Caco-2 (cell line): ENCODE measurements around the gene GEMIN7. TPM values are rescaled to one million over a fixed set of nuclear protein-coding genes. Genes with fewer than 3 reads are reported as not detected.

ENCODE experiments used
- BruUV-seq: library from RNA; stranded (reverse); fragments of 400-500 nt; replicated peaks from 2 replicates; lab custom pipeline; 2021; lab: Mats Ljungman, UMichigan
- CTCF ChIA-PET: fragments of 300-600 bp; sonication (Branson Sonifier 250); formaldehyde crosslinking; loops from one replicate; lab custom pipeline; 2022; ENCODE audit warnings: antibody characterized with exemption; lab: Charles Lee
- POLR2A ChIA-PET: fragments of 300-600 bp; sonication (Branson Sonifier 250); formaldehyde crosslinking; loops from one replicate; lab custom pipeline; 2022; ENCODE audit warnings: antibody characterized with exemption; lab: Charles Lee
- DNase-seq, 2 experiments: peaks; one replicate each; pipeline versions ENCODE4 v3.0.0 to v3.0.0-alpha.2; 2020 to 2022
- H3K27me3 ChIP-seq: replicated peaks from 2 replicates; pipeline ENCODE4 v1.6.0; 2011; ENCODE audit warnings: low read length; ENCODE audit not compliant: control insufficient read depth, insufficient read depth
- H3K36me3 ChIP-seq: 2 replicates; pipeline ENCODE4 v1.5.1; 2011; ENCODE audit warnings: low read length; ENCODE audit not compliant: control insufficient read depth, insufficient read depth
- H3K4me1 ChIP-seq: fragments of 250-450 bp; sonication (Bioruptor Pico); 2 replicates; pipeline ENCODE4 v1.5.1; 2020; ENCODE audit warnings: mild to moderate bottlenecking
- H3K4me3 ChIP-seq: 2 replicates; pipeline ENCODE4 v1.5.1; 2011; ENCODE audit warnings: low read depth, mild to moderate bottlenecking, control low read depth, low read length
- H3K9me3 ChIP-seq: fragments of 250-450 bp; sonication (Bioruptor Pico); 2 replicates; pipeline ENCODE4 v1.5.1; 2020; ENCODE audit warnings: mild to moderate bottlenecking, moderate library complexity
- H3K27ac Mint-ChIP-seq: one replicate; pipeline ENCODE4 v1.8.0; 2022; ENCODE audit warnings: mixed read lengths; ENCODE audit not compliant: unreplicated experiment
- H3K27me3 Mint-ChIP-seq: one replicate; pipeline ENCODE4 v1.8.0; 2022; ENCODE audit warnings: mixed read lengths; ENCODE audit not compliant: insufficient read depth, unreplicated experiment
- H3K36me3 Mint-ChIP-seq: one replicate; pipeline ENCODE4 v1.8.0; 2022; ENCODE audit warnings: mild to moderate bottlenecking, mixed read lengths; ENCODE audit not compliant: insufficient read depth, unreplicated experiment
- H3K4me1 Mint-ChIP-seq: one replicate; pipeline ENCODE4 v1.8.0; 2022; ENCODE audit warnings: low read depth, mixed read lengths; ENCODE audit not compliant: unreplicated experiment
- H3K4me3 Mint-ChIP-seq: one replicate; pipeline ENCODE4 v1.8.0; 2022; ENCODE audit warnings: mild to moderate bottlenecking, moderate library complexity, mixed read lengths; ENCODE audit not compliant: unreplicated experiment
- H3K9me3 Mint-ChIP-seq: one replicate; pipeline ENCODE4 v1.8.0; 2022; ENCODE audit warnings: mixed read lengths; ENCODE audit not compliant: unreplicated experiment
- CTCF ChIP-seq, 2 experiments: fragments of 200-600 bp in 1 of 2; IDR thresholded peaks; 1 replicate in 1 of 2; 2 replicates in 1 of 2; pipeline versions ENCODE4 v1.5.1 to v1.8.0; 2011 to 2022; ENCODE audit warnings: antibody characterized with exemption in 1 of 2, control low read depth in 1 of 2, inconsistent platforms in 1 of 2, low read depth in 1 of 2, low read length in 1 of 2, mild to moderate bottlenecking in 1 of 2, moderate library complexity in 1 of 2; ENCODE audit not compliant: insufficient read depth in 1 of 2, severe bottlenecking in 1 of 2, unreplicated experiment in 1 of 2
- intact Hi-C: fragments of 100-400 bp; cut with micrococcal nuclease; formaldehyde crosslinking; loops from one replicate; pipeline ENCODE4 v1.10.0; 2022; ENCODE audit not compliant: unreplicated experiment
- total RNA-seq: library from RNA; stranded (reverse); gene quantifications from 2 replicates; pipeline ENCODE4 v1.2.3, GENCODE V29; 2022

Gene GEMIN7
- total RNA-seq, 1 experiment from 2014 or later, result 49.3 TPM

DNA sequence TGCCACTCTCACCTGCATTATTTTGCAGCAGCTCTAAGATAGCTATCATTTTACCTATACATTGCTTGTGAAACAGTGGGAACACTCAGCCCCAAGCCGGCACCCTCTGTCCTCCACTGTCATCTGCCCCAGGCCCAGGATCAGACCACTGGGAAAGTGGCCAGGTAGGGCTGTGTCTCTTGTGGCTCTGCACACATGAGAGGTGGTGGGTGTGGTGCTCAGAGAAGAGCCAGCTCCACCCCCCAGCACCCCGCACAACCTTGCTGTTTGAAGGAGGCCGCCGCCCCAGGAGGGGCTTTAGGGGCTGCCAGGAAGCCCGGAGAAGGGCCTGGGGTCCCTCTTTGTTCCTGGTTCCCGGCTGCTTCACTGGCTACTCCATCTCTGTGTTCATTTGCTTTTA is 40.5 kb downstream of the GEMIN7 start:
- Mint-ChIP-seq H3K4me3 (no peak overlapping the region), H3K36me3 (peaks cover 25% of the 10 kb centered on the region), H3K27me3 (no peaks in the 10 kb centered on the region), H3K4me1 (peaks cover 34% of the 10 kb centered on the region), H3K27ac (no peak overlapping the region), H3K9me3 (no peaks in the 10 kb centered on the region)
- Histone ChIP-seq H3K27me3 (no peaks in the 10 kb centered on the region), H3K4me3 (no peak overlapping the region), H3K36me3 (no peaks in the 10 kb centered on the region), H3K9me3 (no peaks in the 10 kb centered on the region), H3K4me1 (peaks cover 12% of the 10 kb centered on the region)
- TF ChIP-seq CTCF (IDR thresholded peaks at IDR 0.05; ENCODE audit: insufficient read depth in 1 of 2, low read depth in 1 of 2, low read length in 1 of 2, severe bottlenecking in 1 of 2, unreplicated experiment in 1 of 2), result no peak
- ChIA-PET CTCF (no interaction called here), POLR2A (no interaction called here)
- BruUV-seq, result no TSS peak
- no peak for DNase-seq
- intact Hi-C loops, result no loop called here

DNA sequence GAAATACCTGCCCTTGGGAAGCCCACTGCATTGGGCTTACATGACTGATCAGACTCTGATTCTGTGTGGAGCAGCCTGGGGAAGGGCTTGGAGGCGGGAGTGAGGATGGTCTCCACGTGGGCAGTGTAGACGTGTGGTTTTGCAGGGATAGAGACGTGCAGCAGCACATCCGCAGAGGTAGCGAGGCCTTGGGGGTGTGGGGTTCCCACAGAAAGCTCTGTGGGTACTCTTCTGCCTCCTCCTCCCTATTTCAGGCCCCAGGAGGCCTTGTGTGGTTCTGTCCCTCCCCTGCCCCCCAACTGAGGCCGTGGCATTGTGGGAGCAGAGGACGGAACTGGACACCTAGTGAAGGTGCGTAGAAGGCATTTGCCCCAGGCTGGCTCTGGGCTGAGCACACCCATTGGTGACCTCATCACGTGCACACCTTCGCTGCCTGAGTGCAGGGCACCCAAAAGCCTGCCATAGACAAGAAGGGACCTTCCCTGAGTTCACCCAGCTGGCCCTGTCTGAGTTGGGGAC is 42.8 kb downstream of the GEMIN7 start:
- no TSS peak for BruUV-seq
- Mint-ChIP-seq H3K9me3 (no peaks in the 10 kb centered on the region), H3K27me3 (no peaks in the 10 kb centered on the region), H3K36me3 (peaks cover 29% of the 10 kb centered on the region), H3K4me3 (no peak overlapping the region), H3K27ac (peak overlapping the region; percentile 48), H3K4me1 (peaks cover 34% of the 10 kb centered on the region)
- intact Hi-C loops, result no loop called here
- no peak for TF ChIP-seq CTCF (IDR thresholded peaks at IDR 0.05; ENCODE audit: insufficient read depth in 1 of 2, low read depth in 1 of 2, low read length in 1 of 2, severe bottlenecking in 1 of 2, unreplicated experiment in 1 of 2)
- Histone ChIP-seq H3K36me3 (no peaks in the 10 kb centered on the region), H3K9me3 (no peaks in the 10 kb centered on the region), H3K27me3 (no peaks in the 10 kb centered on the region), H3K4me1 (peaks cover 12% of the 10 kb centered on the region), H3K4me3 (no peak overlapping the region)
- CTCF ChIA-PET, result no interaction called here
- DNase-seq, result no peak
- POLR2A ChIA-PET, result interaction anchor here (0.5 kb wide), 1 partner anchor 211 kb away, joined by 4 read pairs; no protein-coding TSS in a partner anchor

GRCh38 chr19:45122832-45123231 is 43.8 kb downstream of the GEMIN7 start:
- intact Hi-C loops, result no loop called here
- no peak overlapping the region for H3K4me3 Mint-ChIP-seq

More at GRCh38 chr19:45122832-45123231, 43.8 kb downstream of the GEMIN7 start:
- H3K4me1 Mint-ChIP-seq, result peaks cover 34% of the 10 kb centered on the region
- CTCF ChIA-PET, result interaction anchor here (0.7 kb wide), 1 partner anchor 38 kb away, joined by 3 read pairs; the partner anchor contains the start of gene NKPD1
- peaks cover 12% of the 10 kb centered on the region for H3K4me1 ChIP-seq
- H3K9me3 Mint-ChIP-seq, result no peaks in the 10 kb centered on the region
- TF ChIP-seq CTCF (IDR thresholded peaks at IDR 0.05; ENCODE audit: insufficient read depth in 1 of 2, low read depth in 1 of 2, low read length in 1 of 2, severe bottlenecking in 1 of 2, unreplicated experiment in 1 of 2), result no peak
- H3K4me3 ChIP-seq, result no peak overlapping the region
- peaks cover 26% of the 10 kb centered on the region for H3K36me3 Mint-ChIP-seq
- no peak for DNase-seq
- H3K27me3 ChIP-seq, result no peaks in the 10 kb centered on the region
- no TSS peak for BruUV-seq
- H3K27ac Mint-ChIP-seq, result peak overlapping the region; percentile 48
- H3K9me3 ChIP-seq, result no peaks in the 10 kb centered on the region
- H3K36me3 ChIP-seq, result no peaks in the 10 kb centered on the region
- no peaks in the 10 kb centered on the region for H3K27me3 Mint-ChIP-seq
- POLR2A ChIA-PET, result no interaction called here
